Measurements from ENCODE around the gene PNMA8C. TPM values are rescaled to one million over a fixed set of nuclear protein-coding genes. Genes with fewer than 3 reads are reported as not detected.
A peak's percentile ranks its signal among the peaks of the same experiment; 100 is the strongest.

Gene PNMA8C
- total RNA-seq, 4 donors from 2014 or later: 0.30 TPM; not detected in 3

GRCh38 chr19:46408664-46409039 is 20.1 kb downstream of the PNMA8C start:
- Histone ChIP-seq H3K9me3 (no peaks in the 10 kb centered on the region), H3K27ac (peak overlapping the region in 2 of 4 donors; percentile 21 to 70), H3K27me3 (peaks cover 0 to 86% of the 10 kb centered on the region in 2 donors), H3K4me3 (peak overlapping the region in 2 of 4 donors; percentile 7 to 8), H3K36me3 (no peaks in the 10 kb centered on the region), H3K4me1 (peaks cover 0 to 70% (median 26%) of the 10 kb centered on the region in 4 donors)
- TF ChIP-seq CTCF (IDR thresholded peaks at IDR 0.05) (no peak), EP300 (IDR thresholded peaks at IDR 0.05) (no peak), POLR2A (IDR thresholded peaks at IDR 0.05) (no peak)
- 4 to 6% methylated on average over 11 of the region's 11 CpGs for WGBS, 2 donors
- DNase-seq (ENCODE audit: low spot score in 2 of 2): peak in 1 of 2 donors; percentile 25

GRCh38 chr19:46407856-46408663 is 20.7 kb downstream of the PNMA8C start:
- H3K36me3 ChIP-seq: no peaks in the 10 kb centered on the region
- 19 to 20% methylated on average over 17 to 22 of the region's 23 CpGs for WGBS, 2 donors
- no peak for TF ChIP-seq POLR2A (IDR thresholded peaks at IDR 0.05)
- TF ChIP-seq EP300 (IDR thresholded peaks at IDR 0.05): no peak
- TF ChIP-seq CTCF (IDR thresholded peaks at IDR 0.05): no peak
- H3K27me3 ChIP-seq: peaks cover 0 to 85% of the 10 kb centered on the region in 2 donors
- H3K9me3 ChIP-seq: no peaks in the 10 kb centered on the region
- peak overlapping the region in 2 of 4 donors; percentile 21 to 70 for H3K27ac ChIP-seq
- peaks cover 0 to 68% (median 21%) of the 10 kb centered on the region in 4 donors for H3K4me1 ChIP-seq
- DNase-seq (ENCODE audit: low spot score in 2 of 2): no peak
- peak overlapping the region in 1 of 4 donors; percentile 8 for H3K4me3 ChIP-seq

- DNase-seq (ENCODE audit: low spot score in 2 of 2): no peak
- TF ChIP-seq EP300 (IDR thresholded peaks at IDR 0.05) (no peak), CTCF (IDR thresholded peaks at IDR 0.05) (no peak), POLR2A (IDR thresholded peaks at IDR 0.05) (no peak)
- peaks cover 0 to 82% of the 10 kb centered on the region in 2 donors for H3K27me3 ChIP-seq
- WGBS, 2 donors: 4 to 7% methylated on average over 6 of the region's 6 CpGs
- H3K27ac ChIP-seq: no peak overlapping the region
- peaks cover 0 to 60% (median 13%) of the 10 kb centered on the region in 4 donors for H3K4me1 ChIP-seq
- H3K36me3 ChIP-seq: no peaks in the 10 kb centered on the region
- no peaks in the 10 kb centered on the region for H3K9me3 ChIP-seq
- no peak overlapping the region for H3K4me3 ChIP-seq
Measured at GRCh38 chr19:46406976-46407375, 21.8 kb downstream of the PNMA8C start.

GRCh38 chr19:46404753-46405468 is 23.8 kb downstream of the PNMA8C start:
- Histone ChIP-seq H3K27me3 (peaks cover 0 to 73% of the 10 kb centered on the region in 2 donors), H3K4me1 (peaks cover 0 to 44% (median 10%) of the 10 kb centered on the region in 4 donors), H3K4me3 (peak overlapping the region in 3 of 4 donors; percentile 9 to 44 (median 37)), H3K27ac (peak overlapping the region in 1 of 4 donors; percentile 56), H3K36me3 (no peaks in the 10 kb centered on the region), H3K9me3 (no peaks in the 10 kb centered on the region)
- no peak for DNase-seq (ENCODE audit: low spot score in 2 of 2)
- 19 to 21% methylated on average over 41 of the region's 41 CpGs for WGBS, 2 donors
- TF ChIP-seq EP300 (IDR thresholded peaks at IDR 0.05): no peak
- TF ChIP-seq CTCF (IDR thresholded peaks at IDR 0.05): no peak
- no peak for TF ChIP-seq POLR2A (IDR thresholded peaks at IDR 0.05)
